ENCODE results near the gene A3GALT2.
A peak's percentile ranks its signal among the peaks of the same experiment; 100 is the strongest.
"Not testable (repeated sequence)": the region's sequence is repeated elsewhere in the genome, so short reads cannot be mapped to it uniquely, and the experiment has no call there.

A3GALT2 gene

GRCh38 chr1:33323663-33324477, 3.0 kb upstream of the A3GALT2 start:
- intact Hi-C loops (cut with DNase I): no loop called here
- no peak for DNase-seq

GRCh38 chr1:33322870-33323585, 2.1 kb upstream of the A3GALT2 start:
- no peak for DNase-seq
- intact Hi-C loops (cut with DNase I): no loop called here

- intact Hi-C loops (cut with DNase I): no loop called here
- DNase-seq: no peak
These were observed 1.2 kb upstream of the A3GALT2 start for GRCh38 chr1:33322109-33322508.

- DNase-seq: no peak
- intact Hi-C loops (cut with DNase I): no loop called here
These were observed 280 bp upstream of the A3GALT2 start for GRCh38 chr1:33321178-33321577.

GRCh38 chr1:33319949-33320618, 814 bp downstream of the A3GALT2 start:
- intact Hi-C loops (cut with DNase I): no loop called here
- DNase-seq: no peak

GRCh38 chr1:33319186-33319948, 1.5 kb downstream of the A3GALT2 start:
- intact Hi-C loops (cut with DNase I): no loop called here
- no peak for DNase-seq

- no peak for DNase-seq
These were observed 3.0 kb downstream of the A3GALT2 start for GRCh38 chr1:33317946-33318345.

GRCh38 chr1:33317354-33317753, 3.5 kb downstream of the A3GALT2 start:
- intact Hi-C loops (cut with DNase I): no loop called here
- no peak for DNase-seq

More at GRCh38 chr1:33317946-33318345, 3.0 kb downstream of the A3GALT2 start:
- intact Hi-C loops (cut with DNase I): no loop called here

- DNase-seq: no peak
- intact Hi-C loops (cut with DNase I): no loop called here
These were observed 4.3 kb downstream of the A3GALT2 start for GRCh38 chr1:33316601-33317000.

- intact Hi-C loops (cut with DNase I): no loop called here
- DNase-seq: no peak
These were observed 6.5 kb downstream of the A3GALT2 start for GRCh38 chr1:33314416-33314815.

GRCh38 chr1:33312413-33312749, 8.5 kb downstream of the A3GALT2 start:
- intact Hi-C loops (cut with DNase I): no loop called here
- no peak for DNase-seq

- peak in 1 of 42 donors; percentile 16 for DNase-seq
These were observed 9.0 kb downstream of the A3GALT2 start for GRCh38 chr1:33311706-33312412.

GRCh38 chr1:33310702-33311101, 10.2 kb downstream of the A3GALT2 start:
- intact Hi-C loops (cut with DNase I): no loop called here

More at GRCh38 chr1:33311706-33312412, 9.0 kb downstream of the A3GALT2 start:
- intact Hi-C loops (cut with DNase I): no loop called here

GRCh38 chr1:33309351-33309750, 11.5 kb downstream of the A3GALT2 start:
- intact Hi-C loops (cut with DNase I): not testable (repeated sequence)
- peak in 2 of 42 donors; percentile 3 to 9 for DNase-seq

More at GRCh38 chr1:33310702-33311101, 10.2 kb downstream of the A3GALT2 start:
- DNase-seq: no peak

GRCh38 chr1:33307494-33307864, 13.4 kb downstream of the A3GALT2 start:
- intact Hi-C loops (cut with DNase I): no loop called here
- peak in 1 of 42 donors; percentile 24 for DNase-seq

- DNase-seq: peak in 1 of 42 donors; percentile 54
- intact Hi-C loops (cut with DNase I): no loop called here
These were observed 14.0 kb downstream of the A3GALT2 start for GRCh38 chr1:33306653-33307493.

GRCh38 chr1:33305816-33306652, 14.9 kb downstream of the A3GALT2 start:
- no peak for DNase-seq
- intact Hi-C loops (cut with DNase I): no loop called here

All from head of caudate nucleus (tissue), 42 donors.